ENCODE results near the gene TCF7.

DNA sequence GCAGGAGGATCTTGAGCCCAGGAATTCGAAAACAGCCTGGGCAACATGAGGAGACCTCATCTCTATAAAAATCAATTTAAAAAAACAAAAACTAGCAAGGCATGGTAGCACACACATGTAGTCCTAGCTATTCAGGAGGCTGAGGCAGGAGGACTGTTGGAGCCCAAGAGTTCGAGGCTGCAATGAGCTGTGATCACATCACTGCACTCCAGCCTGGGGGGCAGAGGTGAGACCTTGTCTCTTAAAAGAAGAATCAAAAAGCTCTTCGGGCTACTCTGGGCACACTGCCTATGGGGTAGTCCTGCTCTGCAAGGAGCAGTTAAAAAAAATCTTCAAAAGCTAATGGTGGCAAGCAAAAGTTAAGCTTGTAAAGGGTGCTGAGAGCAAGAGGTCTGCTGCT, 38.8 kb downstream of the TCF7 start:
- TF ChIP-seq NRF1 (IDR thresholded peaks at IDR 0.05; ENCODE audit: low read depth, low read length) (no peak), POLR2AphosphoS5 (IDR thresholded peaks at IDR 0.05; ENCODE audit: low read depth, low read length) (no peak), FOXM1 (IDR thresholded peaks at IDR 0.05; ENCODE audit: low read depth) (no peak), RAD21 (IDR thresholded peaks at IDR 0.05; ENCODE audit: low read length) (no peak), GABPA (IDR thresholded peaks at IDR 0.05; ENCODE audit: low read depth) (no peak), SIN3A (IDR thresholded peaks at IDR 0.05; ENCODE audit: borderline replicate concordance, low read depth, low read length) (no peak)
- TF ChIP-seq, protein P1, sequence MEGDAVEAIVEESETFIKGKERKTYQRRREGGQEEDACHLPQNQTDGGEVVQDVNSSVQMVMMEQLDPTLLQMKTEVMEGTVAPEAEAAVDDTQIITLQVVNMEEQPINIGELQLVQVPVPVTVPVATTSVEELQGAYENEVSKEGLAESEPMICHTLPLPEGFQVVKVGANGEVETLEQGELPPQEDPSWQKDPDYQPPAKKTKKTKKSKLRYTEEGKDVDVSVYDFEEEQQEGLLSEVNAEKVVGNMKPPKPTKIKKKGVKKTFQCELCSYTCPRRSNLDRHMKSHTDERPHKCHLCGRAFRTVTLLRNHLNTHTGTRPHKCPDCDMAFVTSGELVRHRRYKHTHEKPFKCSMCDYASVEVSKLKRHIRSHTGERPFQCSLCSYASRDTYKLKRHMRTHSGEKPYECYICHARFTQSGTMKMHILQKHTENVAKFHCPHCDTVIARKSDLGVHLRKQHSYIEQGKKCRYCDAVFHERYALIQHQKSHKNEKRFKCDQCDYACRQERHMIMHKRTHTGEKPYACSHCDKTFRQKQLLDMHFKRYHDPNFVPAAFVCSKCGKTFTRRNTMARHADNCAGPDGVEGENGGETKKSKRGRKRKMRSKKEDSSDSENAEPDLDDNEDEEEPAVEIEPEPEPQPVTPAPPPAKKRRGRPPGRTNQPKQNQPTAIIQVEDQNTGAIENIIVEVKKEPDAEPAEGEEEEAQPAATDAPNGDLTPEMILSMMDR (IDR thresholded peaks at IDR 0.05), result no peak
- TF ChIP-seq, protein P2, sequence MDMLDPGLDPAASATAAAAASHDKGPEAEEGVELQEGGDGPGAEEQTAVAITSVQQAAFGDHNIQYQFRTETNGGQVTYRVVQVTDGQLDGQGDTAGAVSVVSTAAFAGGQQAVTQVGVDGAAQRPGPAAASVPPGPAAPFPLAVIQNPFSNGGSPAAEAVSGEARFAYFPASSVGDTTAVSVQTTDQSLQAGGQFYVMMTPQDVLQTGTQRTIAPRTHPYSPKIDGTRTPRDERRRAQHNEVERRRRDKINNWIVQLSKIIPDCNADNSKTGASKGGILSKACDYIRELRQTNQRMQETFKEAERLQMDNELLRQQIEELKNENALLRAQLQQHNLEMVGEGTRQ (IDR thresholded peaks at IDR 0.05; ENCODE audit: borderline replicate concordance, low read depth, low read length), result no peak
- TF ChIP-seq, protein P3, sequence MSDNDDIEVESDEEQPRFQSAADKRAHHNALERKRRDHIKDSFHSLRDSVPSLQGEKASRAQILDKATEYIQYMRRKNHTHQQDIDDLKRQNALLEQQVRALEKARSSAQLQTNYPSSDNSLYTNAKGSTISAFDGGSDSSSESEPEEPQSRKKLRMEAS (IDR thresholded peaks at IDR 0.05; ENCODE audit: low read depth), result no peak

Data from SK-N-SH (cell line).